HepG2 (cell line): ENCODE results near the gene COASY. TPM values are rescaled to one million over a fixed set of nuclear protein-coding genes. Genes with fewer than 3 reads are reported as not detected.

Experiments
- ATF3 ChIP-seq: sonication (generic); formaldehyde crosslinking; IDR thresholded peaks from 2 replicates; pipeline ENCODE4 v1.4.0; 2020; ENCODE audit warnings: missing genetic modification reagents
- ELK4 ChIP-seq: sonication (generic); formaldehyde crosslinking; IDR thresholded peaks from 2 replicates; pipeline ENCODE4 v1.9.0; 2021; ENCODE audit warnings: missing genetic modification reagents, borderline replicate concordance
- GTF3A ChIP-seq: sonication (generic); formaldehyde crosslinking; conservative IDR thresholded peaks from 2 replicates; pipeline ENCODE4 v1.4.0; 2020; ENCODE audit warnings: mild to moderate bottlenecking, missing genetic modification reagents
- KDM1A ChIP-seq: IDR thresholded peaks from 2 replicates; pipeline ENCODE4 v1.6.1; 2016; ENCODE audit warnings: missing compliant biosample characterization
- KLF12 ChIP-seq: sonication (generic); formaldehyde crosslinking; IDR thresholded peaks from 2 replicates; pipeline ENCODE4 v1.4.0; 2020; ENCODE audit warnings: missing genetic modification reagents, borderline replicate concordance
- NR2F1 ChIP-seq, 2 experiments: fragments of 450-650 bp in 1 of 2; formaldehyde crosslinking in 1 of 2; IDR thresholded peaks; 2 replicates each; pipeline versions ENCODE4 v1.5.0 to v1.6.1; 2016 to 2020; ENCODE audit warnings: mild to moderate bottlenecking in 1 of 2, missing compliant biosample characterization in 1 of 2, missing genetic modification reagents in 1 of 2, moderate library complexity in 1 of 2
- PREB ChIP-seq: sonication (generic); formaldehyde crosslinking; IDR thresholded peaks from 2 replicates; pipeline ENCODE4 v1.4.0; 2020; ENCODE audit warnings: missing genetic modification reagents
- SMC3 ChIP-seq: IDR thresholded peaks from 2 replicates; pipeline ENCODE4 v1.6.1; 2011; ENCODE audit warnings: low read length, improper control_type of control experiment
- SNAPC4 ChIP-seq: sonication (generic); formaldehyde crosslinking; IDR thresholded peaks from 2 replicates; pipeline ENCODE4 v1.4.0; 2020; ENCODE audit warnings: mild to moderate bottlenecking, missing genetic modification reagents
- SP4 ChIP-seq: sonication (generic); formaldehyde crosslinking; IDR thresholded peaks from 2 replicates; pipeline ENCODE4 v1.8.1; 2023; ENCODE audit warnings: mild to moderate bottlenecking, missing genetic modification reagents
- ZBTB38 ChIP-seq: sonication (generic); formaldehyde crosslinking; IDR thresholded peaks from 2 replicates; pipeline ENCODE4 v1.5.1; 2020; ENCODE audit warnings: mild to moderate bottlenecking, missing genetic modification reagents
- ZFP91 ChIP-seq: sonication (generic); formaldehyde crosslinking; IDR thresholded peaks from 2 replicates; pipeline ENCODE4 v1.9.0; 2022; ENCODE audit warnings: missing genetic modification reagents, mild to moderate bottlenecking, borderline replicate concordance
- ZNF343 ChIP-seq: sonication (generic); formaldehyde crosslinking; IDR thresholded peaks from 2 replicates; pipeline ENCODE4 v1.4.0; 2020; ENCODE audit warnings: mild to moderate bottlenecking, missing genetic modification reagents
- ZNF414 ChIP-seq: sonication (generic); formaldehyde crosslinking; IDR thresholded peaks from 2 replicates; pipeline ENCODE4 v1.5.0; 2020; ENCODE audit warnings: missing genetic modification reagents
- ZNF546 ChIP-seq: sonication (generic); formaldehyde crosslinking; conservative IDR thresholded peaks from 2 replicates; pipeline ENCODE4 v1.8.1; 2023; ENCODE audit warnings: mild to moderate bottlenecking, missing genetic modification reagents
- ZNF549 ChIP-seq: sonication (generic); formaldehyde crosslinking; IDR thresholded peaks from 2 replicates; pipeline ENCODE4 v1.5.0; 2020; ENCODE audit warnings: missing genetic modification reagents
- ZNF678 ChIP-seq: sonication (generic); formaldehyde crosslinking; IDR thresholded peaks from 2 replicates; pipeline ENCODE4 v1.4.0; 2020; ENCODE audit warnings: mild to moderate bottlenecking, missing genetic modification reagents
- polyA plus RNA-seq, 8 experiments: library from polyadenylated mRNA; depleted of rRNA in 3 of 8; stranded (reverse) in 7 of 8; unstranded in 1 of 8; fragments of >200 nt; fragmentation: Illumina TruSeq in 4 of 8; extraction: Trizol in 4 of 8; gene quantifications; 2 replicates each; pipeline versions ENCODE4 v1.2.1 to v1.2.3, GENCODE V29; 2011 to 2016; ENCODE audit warnings: low read depth in 4 of 8, missing spikeins in 1 of 8, mixed read lengths in 1 of 8; ENCODE audit not compliant: insufficient read depth in 1 of 8
- total RNA-seq, 5 experiments: library from RNA; depleted of rRNA; stranded (reverse); fragments of >200 nt; fragmentation: Illumina TruSeq; extraction: Trizol; gene quantifications; 2 replicates each; pipeline ENCODE4 v1.2.3, GENCODE V29; 2016; ENCODE audit warnings: low read depth in 1 of 5

Gene COASY
- total and polyA plus RNA-seq, 2 of the 13 experiments (the other 11 are each of a cell fraction or from before 2014, with no cell fraction given), result 90.7 to 125 TPM

- peak; percentile 92 for TF ChIP-seq ZFP91 (CRISPR knock-in tag)
- TF ChIP-seq ZNF546 (CRISPR knock-in tag), result no peak
- TF ChIP-seq ZNF343, result no peak; the same call in none of the 2 replicates
- 0 out of 2 replicates have a peak, but pooled peaks have one; percentile 66 for TF ChIP-seq SP4 (CRISPR knock-in tag)
- TF ChIP-seq ATF3 (CRISPR knock-in tag), result peak; percentile 25
- no peak for TF ChIP-seq PREB
- TF ChIP-seq KLF12, result peak; percentile 31; the same call in 1 of the 2 replicates
- no peak; the same call in 1 of the 2 replicates for TF ChIP-seq ZNF549 (CRISPR knock-in tag)
- TF ChIP-seq ZBTB38 (CRISPR knock-in tag), result no peak; the same call in 1 of the 2 replicates
- peak; percentile 81; the same call in 1 of the 2 replicates for TF ChIP-seq SNAPC4 (CRISPR knock-in tag)
- 0 out of 2 replicates have a peak, but pooled peaks have one; percentile 88 for TF ChIP-seq GTF3A (CRISPR knock-in tag)
- no peak for TF ChIP-seq SMC3
- 0 out of 2 replicates have a peak, but pooled peaks have one; percentile 41 for TF ChIP-seq ELK4 (CRISPR knock-in tag)
- TF ChIP-seq KDM1A, result no peak
- peak; percentile 69 to 86; a peak in 3 of 4 replicates for TF ChIP-seq NR2F1 (CRISPR knock-in tag; IDR thresholded peaks at IDR 0.05)
- peak; percentile 98; the same call in 1 of the 2 replicates for TF ChIP-seq ZNF414 (CRISPR knock-in tag)
- TF ChIP-seq ZNF678 (CRISPR knock-in tag), result peak; percentile 92
Observed at GRCh38 chr17:42566883-42567573, 5.1 kb downstream of the COASY start, which contains the start of gene MLX (continued).
